ENCODE data around the gene GALM.
"Not testable (repeated sequence)": the region's sequence is repeated elsewhere in the genome, so short reads cannot be mapped to it uniquely, and the experiment has no call there.

GALM gene

GRCh38 chr2:38704664-38705063 is 38.8 kb downstream of the GALM start:
- no peak overlapping the region for H3K4me3 ChIP-seq (ENCODE audit: low read length)
- no peak for TF ChIP-seq ZNF274 (IDR thresholded peaks at IDR 0.05; ENCODE audit: low read depth, low read length)

GRCh38 chr2:38706846-38707345 is 41.0 kb downstream of the GALM start:
- H3K4me3 ChIP-seq (ENCODE audit: low read length) = no peak overlapping the region
- no peak for TF ChIP-seq ZNF274 (IDR thresholded peaks at IDR 0.05; ENCODE audit: low read depth, low read length)

- H3K4me3 ChIP-seq (ENCODE audit: low read length) = not testable (repeated sequence)
These were observed 42.6 kb downstream of the GALM start for GRCh38 chr2:38708491-38708890.

GRCh38 chr2:38708900-38709566 is 43.1 kb downstream of the GALM start:
- TF ChIP-seq ZNF274 (IDR thresholded peaks at IDR 0.05; ENCODE audit: low read depth, low read length) = no peak
- no peak overlapping the region for H3K4me3 ChIP-seq (ENCODE audit: low read length)

GRCh38 chr2:38709567-38710194 is 43.8 kb downstream of the GALM start:
- no peak overlapping the region for H3K4me3 ChIP-seq (ENCODE audit: low read length)
- TF ChIP-seq ZNF274 (IDR thresholded peaks at IDR 0.05; ENCODE audit: low read depth, low read length) = no peak

GRCh38 chr2:38711558-38711957 is 45.6 kb downstream of the GALM start:
- no peak overlapping the region for H3K4me3 ChIP-seq (ENCODE audit: low read length)
- TF ChIP-seq ZNF274 (IDR thresholded peaks at IDR 0.05; ENCODE audit: low read depth, low read length) = no peak

- TF ChIP-seq ZNF274 (IDR thresholded peaks at IDR 0.05; ENCODE audit: low read depth, low read length) = no peak
- no peak overlapping the region for H3K4me3 ChIP-seq (ENCODE audit: low read length)
These were observed 46.5 kb downstream of the GALM start for GRCh38 chr2:38712413-38712812.

GRCh38 chr2:38712871-38713270 is 47.0 kb downstream of the GALM start:
- no peak overlapping the region for H3K4me3 ChIP-seq (ENCODE audit: low read length)
- TF ChIP-seq ZNF274 (IDR thresholded peaks at IDR 0.05; ENCODE audit: low read depth, low read length) = no peak

GRCh38 chr2:38713338-38713737 is 47.4 kb downstream of the GALM start:
- TF ChIP-seq ZNF274 (IDR thresholded peaks at IDR 0.05; ENCODE audit: low read depth, low read length) = no peak
- no peak overlapping the region for H3K4me3 ChIP-seq (ENCODE audit: low read length)

- H3K4me3 ChIP-seq (ENCODE audit: low read length) = not testable (repeated sequence)
These were observed 49.0 kb downstream of the GALM start for GRCh38 chr2:38714941-38715340.

GRCh38 chr2:38716185-38716584 is 50.3 kb downstream of the GALM start:
- no peak overlapping the region for H3K4me3 ChIP-seq (ENCODE audit: low read length)
- no peak for TF ChIP-seq ZNF274 (IDR thresholded peaks at IDR 0.05; ENCODE audit: low read depth, low read length)

- TF ChIP-seq ZNF274 (IDR thresholded peaks at IDR 0.05; ENCODE audit: low read depth, low read length) = no peak
- no peak overlapping the region for H3K4me3 ChIP-seq (ENCODE audit: low read length)
These were observed 52.7 kb downstream of the GALM start for GRCh38 chr2:38718601-38719000.

- H3K4me3 ChIP-seq (ENCODE audit: low read length) = no peak overlapping the region
- no peak for TF ChIP-seq ZNF274 (IDR thresholded peaks at IDR 0.05; ENCODE audit: low read depth, low read length)
These were observed 53.8 kb downstream of the GALM start for GRCh38 chr2:38719706-38720105.

GRCh38 chr2:38720613-38721241 is 54.8 kb downstream of the GALM start:
- TF ChIP-seq ZNF274 (IDR thresholded peaks at IDR 0.05; ENCODE audit: low read depth, low read length) = no peak
- H3K4me3 ChIP-seq (ENCODE audit: low read length) = no peak overlapping the region
